H1 (cell line): ENCODE results near the gene GNB5. TPM values are rescaled to one million over a fixed set of nuclear protein-coding genes. Genes with fewer than 3 reads are reported as not detected.

Source experiments
- CTCF ChIA-PET: fragments of 300-600 bp; sonication (Branson Sonifier 250); formaldehyde crosslinking; loops from one replicate; lab custom pipeline; 2021; ENCODE audit not compliant: partially characterized antibody; lab: Charles Lee
- POLR2A ChIA-PET: fragments of 300-600 bp; sonication (Branson Sonifier 250); formaldehyde crosslinking; loops from one replicate; lab custom pipeline; 2021; ENCODE audit warnings: inconsistent platforms; ENCODE audit not compliant: partially characterized antibody; lab: Charles Lee
- DNase-seq, 2 experiments: peaks; one replicate each; pipeline versions ENCODE4 v3.0.0 to v3.0.0-alpha.2; 2010 to 2022; ENCODE audit warnings: low spot score in 2 of 2, low read depth in 1 of 2, mixed read lengths in 1 of 2
- FAIRE-seq: peaks from 2 replicates; lab custom pipeline; 2011; peaks lifted over from hg19 to GRCh38; lab: Jason Lieb, UNC
- H2AFZ ChIP-seq: 2 replicates; pipeline ENCODE4 v1.8.1; 2012; ENCODE audit warnings: low read length, inconsistent platforms
- H2AK5ac ChIP-seq: 2 replicates; pipeline ENCODE4 v1.6.1; 2013; ENCODE audit warnings: low read depth, low read length
- H2BK120ac ChIP-seq: replicated peaks from 2 replicates; pipeline ENCODE3; 2013; ENCODE audit warnings: low read depth, low read length, inconsistent platforms
- H2BK12ac ChIP-seq: 2 replicates; pipeline ENCODE4 v1.6.1; 2013; ENCODE audit warnings: low read depth, low read length
- H2BK15ac ChIP-seq: 2 replicates; pipeline ENCODE4 v1.6.1; 2013; ENCODE audit warnings: low read length
- H2BK20ac ChIP-seq: 2 replicates; pipeline ENCODE4 v1.6.1; 2013; ENCODE audit warnings: low read length
- H2BK5ac ChIP-seq: 2 replicates; pipeline ENCODE4 v1.6.1; 2013; ENCODE audit warnings: low read depth, low read length
- H3K14ac ChIP-seq: 2 replicates; pipeline ENCODE4 v1.6.1; 2013; ENCODE audit warnings: inconsistent platforms; ENCODE audit not compliant: insufficient read length
- H3K18ac ChIP-seq: 2 replicates; pipeline ENCODE4 v1.6.1; 2013; ENCODE audit warnings: low read length; ENCODE audit errors: extremely low read depth
- H3K23ac ChIP-seq: 2 replicates; pipeline ENCODE4 v1.6.1; 2013; ENCODE audit warnings: inconsistent platforms; ENCODE audit not compliant: insufficient read length
- H3K23me2 ChIP-seq: 2 replicates; pipeline ENCODE4 v1.6.1; 2013; ENCODE audit warnings: low read depth, low read length
- H3K27ac ChIP-seq: 2 replicates; pipeline ENCODE4 v1.6.1; 2011; ENCODE audit warnings: low read depth, low read length, inconsistent platforms
- H3K27me3 ChIP-seq, 4 experiments: replicated peaks in 1 of 4; 1 replicate in 1 of 4; 2 replicates in 3 of 4; pipeline versions ENCODE4 v1.6.1 to v1.8.1; 2011 to 2013; ENCODE audit warnings: low read length in 3 of 4, mild to moderate bottlenecking in 3 of 4, inconsistent platforms in 2 of 4, mixed read lengths in 2 of 4, moderate library complexity in 1 of 4; ENCODE audit not compliant: control insufficient read depth in 3 of 4, insufficient read depth in 3 of 4; ENCODE audit errors: extremely low read depth in 1 of 4
- H3K36me3 ChIP-seq, 4 experiments: 2 replicates each; pipeline versions ENCODE4 v1.6.1 to v1.8.1; 2011 to 2013; ENCODE audit warnings: mild to moderate bottlenecking in 4 of 4, low read length in 3 of 4, moderate library complexity in 2 of 4, control low read depth in 1 of 4, inconsistent platforms in 1 of 4; ENCODE audit not compliant: insufficient read depth in 4 of 4, control insufficient read depth in 2 of 4
- H3K4ac ChIP-seq: replicated peaks from 2 replicates; pipeline ENCODE3; 2013; ENCODE audit warnings: low read length, low read depth, mixed read lengths, inconsistent platforms; ENCODE audit not compliant: insufficient read length
- H3K4me1 ChIP-seq, 4 experiments: replicated peaks in 1 of 4; 1 replicate in 1 of 4; 2 replicates in 3 of 4; pipeline versions ENCODE4 v1.6.1 to v1.8.1; 2011 to 2013; ENCODE audit warnings: low read length in 3 of 4, inconsistent platforms in 2 of 4, mixed read lengths in 1 of 4; ENCODE audit not compliant: insufficient read depth in 4 of 4, control insufficient read depth in 3 of 4
- H3K4me2 ChIP-seq, 2 experiments: 2 replicates each; pipeline versions ENCODE4 v1.6.1 to v1.8.1; 2011 to 2013; ENCODE audit warnings: low read depth in 2 of 2, low read length in 2 of 2, control low read depth in 1 of 2, inconsistent platforms in 1 of 2, mild to moderate bottlenecking in 1 of 2; ENCODE audit not compliant: insufficient read depth in 1 of 2
- H3K4me3 ChIP-seq, 4 experiments: fragments of 200-600, 300-600 bp in 1 of 4; sonication (generic), shearing (Covaris generic), sonication (Bioruptor Twin) in 1 of 4; 2 replicates each; pipeline versions ENCODE4 v1.5.1 to v1.8.1; 2011 to 2016; ENCODE audit warnings: low read length in 4 of 4, low read depth in 3 of 4, control low read depth in 2 of 4, inconsistent platforms in 2 of 4, mild to moderate bottlenecking in 2 of 4, mixed read lengths in 1 of 4, moderate library complexity in 1 of 4; ENCODE audit not compliant: insufficient read depth in 2 of 4; ENCODE audit errors: extremely low read depth in 1 of 4
- H3K56ac ChIP-seq: replicated peaks from 2 replicates; pipeline ENCODE3; 2013; ENCODE audit warnings: low read depth, mild to moderate bottlenecking, mixed read lengths, low read length, inconsistent platforms; ENCODE audit not compliant: insufficient read length
- H3K79me1 ChIP-seq: 2 replicates; pipeline ENCODE4 v1.6.1; 2013; ENCODE audit warnings: low read depth, low read length, control low read depth
- H3K79me2 ChIP-seq, 2 experiments: 2 replicates each; pipeline versions ENCODE4 v1.6.1 to v1.8.1; 2012 to 2013; ENCODE audit warnings: low read length in 2 of 2, mild to moderate bottlenecking in 2 of 2, inconsistent platforms in 1 of 2; ENCODE audit not compliant: insufficient read depth in 2 of 2, control insufficient read depth in 1 of 2
- H3K9ac ChIP-seq, 4 experiments: replicated peaks in 1 of 4; 1 replicate in 1 of 4; 2 replicates in 3 of 4; pipeline versions ENCODE4 v1.6.1 to v1.8.1; 2011 to 2013; ENCODE audit warnings: low read depth in 3 of 4, low read length in 3 of 4, control low read depth in 2 of 4, mild to moderate bottlenecking in 2 of 4, moderate library complexity in 2 of 4, inconsistent platforms in 1 of 4; ENCODE audit errors: extremely low read depth in 1 of 4
- H3K9me3 ChIP-seq, 2 experiments: 2 replicates each; pipeline versions ENCODE4 v1.6.1 to v1.8.1; 2012 to 2013; ENCODE audit warnings: mild to moderate bottlenecking in 2 of 2, moderate library complexity in 2 of 2, control low read depth in 1 of 2, inconsistent platforms in 1 of 2, low read depth in 1 of 2, low read length in 1 of 2, mixed read lengths in 1 of 2; ENCODE audit not compliant: insufficient read depth in 2 of 2
- H4K20me1 ChIP-seq, 2 experiments: replicated peaks in 1 of 2; 2 replicates each; pipeline versions ENCODE3 to v1.8.1; 2011 to 2013; ENCODE audit warnings: inconsistent platforms in 2 of 2, low read length in 2 of 2, mild to moderate bottlenecking in 1 of 2; ENCODE audit not compliant: insufficient read depth in 2 of 2, control insufficient read depth in 1 of 2
- H4K5ac ChIP-seq: 2 replicates; pipeline ENCODE4 v1.6.1; 2013; ENCODE audit warnings: low read length, low read depth, mixed read lengths, inconsistent platforms; ENCODE audit not compliant: insufficient read length
- H4K8ac ChIP-seq: 2 replicates; pipeline ENCODE4 v1.8.0; 2013; ENCODE audit warnings: mild to moderate bottlenecking, moderate library complexity, low read length, inconsistent platforms; ENCODE audit not compliant: insufficient read depth; ENCODE audit errors: extremely low read depth
- H4K91ac ChIP-seq: replicated peaks from 2 replicates; pipeline ENCODE3; 2013; ENCODE audit warnings: low read length, mixed read lengths, inconsistent platforms; ENCODE audit not compliant: insufficient read length
- RAD21 ChIP-seq, 2 experiments: IDR thresholded peaks in 1 of 2; conservative IDR thresholded peaks in 1 of 2; 2 replicates each; pipeline ENCODE4 v1.6.1; 2011; ENCODE audit warnings: low read depth in 2 of 2, low read length in 2 of 2, improper control_type of control experiment in 1 of 2, inconsistent platforms in 1 of 2, mild to moderate bottlenecking in 1 of 2, moderate library complexity in 1 of 2
- SIRT6 ChIP-seq: IDR thresholded peaks from one replicate; pipeline ENCODE4 v1.7.1; 2012; ENCODE audit warnings: low read length, inconsistent platforms
- WGBS, 2 experiments: shearing (Covaris generic) in 1 of 2; methylation state at CpG; one replicate each; pipeline versions ENCODE4 v1.1.6 to v1.1.7; 2013 to 2015; ENCODE audit warnings: low lambda C conversion rate in 2 of 2, mixed read lengths in 2 of 2, inconsistent platforms in 1 of 2, low coverage in 1 of 2, missing lambda C conversion rate in 1 of 2; ENCODE audit not compliant: insufficient replicate concordance in 2 of 2, insufficient coverage in 1 of 2, insufficient read length in 1 of 2; ENCODE audit errors: extremely low coverage in 1 of 2, missing lambda C conversion rate in 1 of 2; 5-methylcytosine and 5-hydroxymethylcytosine counted together
- polyA plus RNA-seq, 7 experiments: library from polyadenylated mRNA; depleted of rRNA in 3 of 7; stranded (reverse) in 5 of 7; unstranded in 2 of 7; fragments of >200 nt in 5 of 7; fragments of 200-250 nt in 2 of 7; gene quantifications; 1 replicate in 5 of 7; 2 replicates in 1 of 7; 4 replicates in 1 of 7; pipeline versions ENCODE4 v1.2.1 to v1.2.3, GENCODE V29; 2011 to 2013; ENCODE audit warnings: missing spikeins in 2 of 7, mixed read lengths in 2 of 7
- total RNA-seq: library from RNA; stranded (reverse); fragmentation: NEBNext Ultra II Directional; extraction: Animal tissue kit (Norgen Biotek cat#: 25700); gene quantifications from 2 replicates; pipeline ENCODE4 v1.2.1, GENCODE V29; 2021
- TF ChIP-seq, protein P1 (sequence below), 3 experiments: IDR thresholded peaks; 1 replicate in 2 of 3; 2 replicates in 1 of 3; pipeline versions ENCODE4 v1.5.1 to v1.6.1; 2011; ENCODE audit warnings: low read length in 3 of 3, mild to moderate bottlenecking in 3 of 3, inconsistent platforms in 2 of 3, low read depth in 1 of 3, moderate library complexity in 1 of 3; ENCODE audit not compliant: insufficient read depth in 1 of 3; ENCODE audit errors: control extremely low read depth in 1 of 3

GNB5 gene
- total and polyA plus RNA-seq, 2 of the 8 experiments (the other 6 are each of a cell fraction or from before 2014, with no cell fraction given), result 21.7 to 42.5 TPM

DNA sequence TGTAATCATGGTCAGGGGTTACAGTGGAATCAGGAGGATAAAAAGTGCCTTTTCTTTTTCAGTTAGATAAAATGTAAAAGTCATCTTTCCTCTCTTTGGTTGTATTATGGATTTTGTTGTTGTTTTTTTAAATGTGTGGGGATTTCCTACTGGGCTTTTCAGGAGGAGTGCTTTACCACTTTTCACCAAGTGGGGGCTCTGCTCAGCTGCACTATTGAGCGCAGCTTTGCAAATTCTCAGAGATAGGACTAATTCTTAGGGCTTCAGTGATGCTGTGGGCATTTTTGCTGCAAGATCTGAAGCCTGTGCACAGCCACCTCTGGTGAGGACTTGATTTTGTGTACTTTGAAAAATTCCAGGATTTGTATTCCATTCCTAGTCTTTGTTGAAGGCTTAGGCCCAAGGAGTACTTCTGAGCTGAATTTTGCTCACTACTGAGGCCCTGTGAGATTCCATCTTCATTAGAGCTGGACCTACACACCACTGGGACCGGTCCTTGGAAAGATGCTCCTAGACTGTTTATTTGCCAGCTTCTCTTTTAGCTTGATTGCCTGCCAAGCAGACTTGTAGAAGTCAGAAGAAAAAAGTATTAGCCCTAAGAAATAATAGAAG, 7.5 kb downstream of the GNB5 start:
- peak; percentile 68 to 74 for TF ChIP-seq RAD21 (IDR thresholded peaks at IDR 0.05 in 1 of 2, conservative IDR thresholded peaks at IDR 0.05 in 1 of 2; ENCODE audit: low read depth in 2 of 2, low read length in 2 of 2)
- TF ChIP-seq SIRT6, result no peak
- TF ChIP-seq, protein P1, sequence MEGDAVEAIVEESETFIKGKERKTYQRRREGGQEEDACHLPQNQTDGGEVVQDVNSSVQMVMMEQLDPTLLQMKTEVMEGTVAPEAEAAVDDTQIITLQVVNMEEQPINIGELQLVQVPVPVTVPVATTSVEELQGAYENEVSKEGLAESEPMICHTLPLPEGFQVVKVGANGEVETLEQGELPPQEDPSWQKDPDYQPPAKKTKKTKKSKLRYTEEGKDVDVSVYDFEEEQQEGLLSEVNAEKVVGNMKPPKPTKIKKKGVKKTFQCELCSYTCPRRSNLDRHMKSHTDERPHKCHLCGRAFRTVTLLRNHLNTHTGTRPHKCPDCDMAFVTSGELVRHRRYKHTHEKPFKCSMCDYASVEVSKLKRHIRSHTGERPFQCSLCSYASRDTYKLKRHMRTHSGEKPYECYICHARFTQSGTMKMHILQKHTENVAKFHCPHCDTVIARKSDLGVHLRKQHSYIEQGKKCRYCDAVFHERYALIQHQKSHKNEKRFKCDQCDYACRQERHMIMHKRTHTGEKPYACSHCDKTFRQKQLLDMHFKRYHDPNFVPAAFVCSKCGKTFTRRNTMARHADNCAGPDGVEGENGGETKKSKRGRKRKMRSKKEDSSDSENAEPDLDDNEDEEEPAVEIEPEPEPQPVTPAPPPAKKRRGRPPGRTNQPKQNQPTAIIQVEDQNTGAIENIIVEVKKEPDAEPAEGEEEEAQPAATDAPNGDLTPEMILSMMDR (IDR thresholded peaks at IDR 0.05; ENCODE audit: control extremely low read depth in 1 of 3, insufficient read depth in 1 of 3, low read depth in 1 of 3, low read length in 3 of 3), result peak; percentile 27 to 74 (median 66)
- Histone ChIP-seq H2BK12ac (no peak overlapping the region), H3K79me1 (no peaks in the 10 kb centered on the region), H3K36me3 (no peaks in the 10 kb centered on the region), H4K91ac (no peak overlapping the region), H3K27me3 (peaks cover 0 to 8% (median 7%) of the 10 kb centered on the region in 4 experiments; a peak in 4 of 7 replicates), H4K20me1 (no peaks in the 10 kb centered on the region), H3K23me2 (peaks cover 13% of the 10 kb centered on the region), H3K18ac (no peak overlapping the region), H2BK15ac (no peak overlapping the region), H4K5ac (no peak overlapping the region), H2BK120ac (no peak overlapping the region), H3K56ac (no peak overlapping the region), H3K9me3 (no peaks in the 10 kb centered on the region), H3K27ac (no peak overlapping the region), H3K4me3 (no peak overlapping the region), H3K9ac (no peak overlapping the region), H3K23ac (no peak overlapping the region), H3K4ac (no peak overlapping the region), H3K4me2 (no peak overlapping the region), H2AFZ (no peak overlapping the region), H3K79me2 (0 out of 4 replicates have a peak, but pooled peaks cover 0 to under 1% of the 10 kb centered on the region in 2 experiments), H2AK5ac (no peak overlapping the region), H4K8ac (no peak overlapping the region), H3K14ac (no peak overlapping the region), H3K4me1 (peaks cover 1 to 5% (median 3%) of the 10 kb centered on the region in 4 experiments; a peak in 4 of 7 replicates), H2BK20ac (no peak overlapping the region), H2BK5ac (no peak overlapping the region)
- CTCF ChIA-PET, result interaction anchor here (0.6 to 13.2 kb wide), 27 partner anchors 10 to 550 kb away, joined by 3 to 189 read pairs (median 4); no protein-coding TSS in a partner anchor
- POLR2A ChIA-PET, result no interaction called here
- DNase-seq (peak in 1 of 2 experiments; percentile 77), FAIRE-seq (peak; percentile 24)
- WGBS, 2 experiments, result 52% methylated on average over 2 of the region's 2 CpGs; no CpG with 5 or more reads in 1 of the 2 experiments
